ENCODE measurements around the gene FETUB. TPM values are rescaled to one million over a fixed set of nuclear protein-coding genes. Genes with fewer than 3 reads are reported as not detected.
A peak's percentile ranks its signal among the peaks of the same experiment; 100 is the strongest.
"Not testable (repeated sequence)": the region's sequence is repeated elsewhere in the genome, so short reads cannot be mapped to it uniquely, and the experiment has no call there.

FETUB gene
- total RNA-seq, 1 experiment from 2014 or later, result not detected

DNA sequence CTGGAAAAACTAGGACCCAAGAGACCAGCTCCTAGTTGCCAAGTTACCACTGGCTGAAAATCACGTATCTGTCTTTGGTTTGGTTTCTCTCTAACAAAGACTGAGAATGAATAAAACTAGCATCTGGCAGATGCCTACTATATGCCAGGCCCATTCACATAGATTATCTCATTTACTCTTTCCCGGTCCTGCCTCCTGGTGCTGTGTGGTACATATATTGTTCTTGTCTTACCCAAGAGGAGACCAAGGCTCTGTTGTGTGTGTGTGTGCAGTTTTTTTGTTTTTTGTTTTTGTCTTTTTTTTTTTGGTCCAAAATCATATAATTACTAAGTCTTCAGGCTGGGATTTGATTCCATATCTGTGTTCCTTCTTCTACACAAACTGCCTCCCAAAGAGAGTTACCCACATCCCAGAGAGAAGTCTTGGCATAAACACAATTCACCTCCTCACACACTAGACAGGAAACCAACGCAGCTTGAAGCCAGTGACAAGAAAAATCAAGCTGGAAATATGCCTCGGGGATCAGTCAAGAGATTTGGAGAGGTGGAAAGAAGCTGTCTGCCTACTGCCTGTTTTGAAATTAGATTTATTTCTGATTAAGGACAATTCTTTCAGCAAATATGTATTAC lies 26.4 kb upstream of the FETUB start:
- no peak for DNase-seq (ENCODE audit: low read depth)

DNA sequence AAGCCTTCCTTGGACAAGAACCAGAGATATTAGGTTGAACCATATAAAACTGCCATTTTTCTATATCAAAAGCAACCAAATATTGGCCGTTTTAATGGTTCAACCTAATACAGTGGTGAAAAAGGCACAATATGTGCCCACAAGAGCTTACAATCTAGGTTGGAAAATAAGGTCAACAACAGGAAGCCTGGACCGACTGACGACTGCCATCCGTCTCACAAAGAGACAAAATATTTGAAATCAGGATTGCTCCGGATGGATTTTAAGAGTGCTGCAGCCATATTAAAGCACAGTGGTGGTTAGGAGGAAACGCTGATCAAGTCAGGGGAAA lies 26.0 kb upstream of the FETUB start:
- no peak for DNase-seq (ENCODE audit: low read depth)

DNA sequence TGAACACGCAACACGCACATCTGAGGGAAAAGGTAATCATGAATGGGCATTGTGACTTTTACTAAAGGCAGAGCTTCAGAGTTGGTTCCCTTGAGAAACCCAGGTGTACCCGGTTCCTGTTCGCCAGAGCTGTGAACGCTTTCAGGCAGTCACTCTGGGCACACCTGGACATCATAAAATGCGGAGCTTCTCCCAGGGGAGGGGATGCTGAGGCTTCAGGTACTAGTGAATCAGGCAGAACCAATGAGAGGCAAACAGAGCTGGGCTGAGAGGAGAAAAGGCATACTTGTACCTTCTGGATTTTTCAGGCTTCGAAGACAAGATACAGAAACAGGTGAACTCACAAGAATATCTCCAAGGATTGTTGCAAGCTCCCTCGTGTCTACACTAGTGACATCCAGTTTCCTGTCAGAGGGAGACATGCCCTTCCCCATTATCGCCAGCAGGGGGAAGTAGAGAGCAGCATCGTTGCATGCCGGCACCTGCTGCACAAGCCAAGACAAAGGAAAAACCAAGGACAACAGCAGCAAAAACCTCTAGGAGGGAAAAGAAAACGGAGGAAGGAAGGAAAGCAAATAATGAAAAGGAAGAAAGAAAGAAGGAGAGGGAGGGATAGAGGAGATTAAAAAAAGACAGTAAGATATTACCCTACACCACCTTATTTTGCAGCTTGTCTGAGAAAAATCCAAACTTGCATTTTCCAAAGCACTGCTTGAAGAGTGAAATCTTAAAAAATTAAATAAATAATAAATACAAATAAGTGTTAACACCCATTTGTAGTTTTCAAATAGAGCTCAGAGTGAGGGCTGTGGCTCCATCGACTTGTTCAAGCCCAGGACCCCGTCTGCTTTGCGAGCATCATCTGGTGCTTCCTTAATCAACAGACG lies 25.4 kb upstream of the FETUB start:
- DNase-seq (ENCODE audit: low read depth), result peak; percentile 63

DNA sequence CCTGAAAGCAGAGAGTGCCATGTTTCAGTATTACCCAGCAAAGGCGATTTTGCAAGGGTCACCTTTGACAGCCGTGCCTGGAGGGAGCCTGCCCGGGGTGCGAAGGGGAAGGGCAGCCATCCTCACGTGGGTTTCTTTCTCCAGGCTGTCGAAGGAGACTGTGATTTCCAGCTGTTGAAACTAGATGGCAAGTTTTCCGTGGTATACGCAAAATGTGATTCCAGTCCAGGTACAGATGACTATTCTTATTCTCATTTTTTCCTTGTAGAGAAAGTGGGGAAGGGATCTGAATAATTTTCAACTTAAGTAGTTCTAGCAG lies 23.9 kb upstream of the FETUB start:
- no peak for DNase-seq (ENCODE audit: low read depth)

DNA sequence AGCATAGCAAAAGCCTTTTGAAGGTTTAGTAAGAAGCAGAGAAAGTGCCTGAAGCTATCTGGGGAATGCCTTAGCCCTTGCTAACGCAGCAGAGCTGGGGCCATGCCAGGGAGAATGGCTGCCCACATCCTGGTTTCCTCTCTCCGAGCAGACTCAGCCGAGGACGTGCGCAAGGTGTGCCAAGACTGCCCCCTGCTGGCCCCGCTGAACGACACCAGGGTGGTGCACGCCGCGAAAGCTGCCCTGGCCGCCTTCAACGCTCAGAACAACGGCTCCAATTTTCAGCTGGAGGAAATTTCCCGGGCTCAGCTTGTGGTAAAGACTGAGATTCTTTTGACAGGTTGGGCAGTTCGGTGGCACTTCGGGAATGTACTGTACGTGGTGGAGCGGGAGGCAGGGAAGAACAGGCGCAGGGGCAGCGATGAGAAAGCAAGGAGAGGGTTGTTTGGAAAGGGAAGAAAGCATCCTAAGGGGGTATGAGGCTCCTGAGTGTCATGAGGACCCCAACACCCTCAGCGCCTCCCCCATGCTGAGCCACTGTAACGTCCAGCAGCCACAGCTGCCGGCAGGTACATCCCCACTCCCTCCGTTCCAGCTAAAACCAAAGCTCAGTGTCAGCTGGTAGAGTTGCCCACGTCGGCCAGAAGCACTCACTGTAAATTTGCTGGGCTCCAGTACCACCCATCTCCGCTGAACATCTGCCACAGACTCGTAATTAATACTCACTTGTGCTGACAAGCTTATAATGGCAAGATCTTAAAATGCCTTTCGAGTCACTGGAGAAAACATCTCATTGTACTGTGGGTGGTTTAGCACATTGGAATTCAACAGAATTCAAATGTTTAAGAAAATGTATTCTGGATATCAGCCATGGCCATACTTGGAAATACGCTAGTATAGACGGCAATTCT lies 22.9 kb upstream of the FETUB start:
- DNase-seq (ENCODE audit: low read depth), result peak; percentile 98

DNA sequence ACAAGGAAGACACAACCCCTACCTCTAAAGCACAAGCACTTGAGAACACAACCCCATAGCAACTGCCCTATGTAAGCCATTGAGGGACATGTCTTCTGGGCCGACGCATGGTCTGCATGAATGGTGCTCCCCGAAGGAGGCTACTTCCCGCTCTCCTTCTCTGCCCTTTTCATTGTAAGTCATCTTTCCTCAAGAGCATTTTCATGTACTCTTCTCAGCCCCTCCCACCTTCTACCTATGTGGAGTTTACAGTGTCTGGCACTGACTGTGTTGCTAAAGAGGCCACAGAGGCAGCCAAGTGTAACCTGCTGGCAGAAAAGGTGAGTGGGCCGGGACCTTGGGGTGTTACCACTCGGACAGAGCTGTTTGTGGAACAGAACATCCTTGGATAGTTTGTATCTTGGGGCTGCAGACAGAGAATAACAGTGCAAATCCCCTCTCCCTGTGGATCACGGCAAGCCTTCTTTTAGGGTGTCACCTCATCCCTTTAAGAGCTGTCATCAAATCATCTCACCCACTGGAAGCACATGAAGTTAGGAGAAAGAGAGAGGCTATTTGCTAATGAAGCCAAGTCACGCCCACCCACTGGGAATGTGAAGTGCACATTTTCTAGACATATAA lies 21.8 kb upstream of the FETUB start:
- no peak for DNase-seq (ENCODE audit: low read depth)

DNA sequence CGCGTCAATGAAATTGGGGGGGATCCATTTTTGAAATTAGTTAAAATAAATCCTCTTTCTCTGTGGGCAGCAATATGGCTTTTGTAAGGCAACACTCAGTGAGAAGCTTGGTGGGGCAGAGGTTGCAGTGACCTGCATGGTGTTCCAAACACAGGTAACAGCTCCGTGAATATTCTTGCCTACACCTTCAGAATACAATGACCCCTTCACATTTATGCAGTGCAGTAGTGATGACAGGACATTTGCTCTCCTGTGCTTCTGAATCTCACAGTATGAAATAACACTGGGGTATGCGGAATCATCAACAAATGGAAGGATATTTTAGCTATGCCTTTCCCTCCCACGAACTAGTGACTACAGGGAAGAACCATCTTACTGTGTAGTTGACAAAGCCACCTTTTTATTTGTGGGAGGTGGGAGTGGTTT lies 20.4 kb upstream of the FETUB start:
- no peak for DNase-seq (ENCODE audit: low read depth)

DNA sequence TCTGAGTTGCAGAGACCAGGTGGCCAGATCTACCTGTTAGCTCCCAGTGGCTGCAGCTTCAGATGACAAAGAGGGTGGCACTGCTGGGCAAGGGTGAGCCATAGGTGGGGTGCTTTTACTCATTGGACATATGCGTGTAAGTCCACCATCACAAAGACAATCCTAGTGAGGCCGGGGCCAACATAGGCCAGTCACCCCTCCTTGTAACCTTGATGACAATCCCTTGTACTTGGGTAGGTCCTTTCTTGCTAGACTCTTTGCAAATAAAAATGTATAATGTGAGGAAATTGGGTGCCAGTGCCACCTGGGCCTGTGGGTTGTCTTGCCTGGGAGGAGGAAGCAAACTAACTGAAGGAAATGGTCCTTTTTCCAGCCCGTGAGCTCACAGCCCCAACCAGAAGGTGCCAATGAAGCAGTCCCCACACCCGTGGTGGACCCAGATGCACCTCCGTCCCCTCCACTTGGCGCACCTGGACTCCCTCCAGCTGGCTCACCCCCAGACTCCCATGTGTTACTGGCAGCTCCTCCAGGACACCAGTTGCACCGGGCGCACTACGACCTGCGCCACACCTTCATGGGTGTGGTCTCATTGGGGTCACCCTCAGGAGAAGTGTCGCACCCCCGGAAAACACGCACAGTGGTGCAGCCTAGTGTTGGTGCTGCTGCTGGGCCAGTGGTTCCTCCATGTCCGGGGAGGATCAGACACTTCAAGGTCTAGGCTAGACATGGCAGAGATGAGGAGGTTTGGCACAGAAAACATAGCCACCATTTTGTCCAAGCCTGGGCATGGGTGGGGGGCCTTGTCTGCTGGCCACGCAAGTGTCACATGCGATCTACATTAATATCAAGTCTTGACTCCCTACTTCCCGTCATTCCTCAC lies 19.7 kb upstream of the FETUB start:
- no peak for DNase-seq (ENCODE audit: low read depth)

DNA sequence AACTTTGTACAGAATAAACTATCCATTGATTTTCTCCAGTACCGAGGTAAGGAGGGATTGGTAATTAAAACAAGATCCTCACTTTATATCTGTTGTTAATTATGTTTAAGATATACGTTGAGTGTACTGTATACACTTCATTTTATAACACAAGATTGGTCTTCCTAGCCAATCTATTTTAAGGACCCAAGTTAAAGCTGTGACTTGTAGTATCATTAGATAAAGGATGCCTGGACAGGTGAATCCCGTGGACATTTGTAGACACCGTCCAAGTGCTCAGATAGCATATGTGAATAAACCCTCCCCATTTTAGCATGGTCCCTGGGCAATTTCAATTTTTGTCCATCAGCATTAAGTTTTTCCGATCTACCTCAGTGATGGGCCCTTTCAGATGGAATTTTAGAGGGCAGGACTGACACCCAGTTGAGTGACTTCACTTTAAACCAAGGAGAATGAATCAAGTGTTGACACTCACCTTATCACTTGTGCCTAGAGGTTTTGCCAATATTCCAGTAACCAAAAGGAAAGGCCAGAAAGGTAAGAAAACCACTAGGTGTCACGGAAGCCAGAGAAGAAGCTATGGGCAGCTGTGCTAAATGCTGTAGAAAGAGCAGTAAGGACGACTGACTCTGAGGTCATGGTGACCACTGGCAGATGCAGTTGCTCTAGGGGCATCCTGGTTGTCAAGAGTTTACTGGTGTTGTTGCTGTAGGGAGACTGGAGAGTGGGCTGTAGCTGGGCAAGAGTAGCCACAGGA lies 18.1 kb upstream of the FETUB start:
- DNase-seq (ENCODE audit: low read depth), result no peak

DNA sequence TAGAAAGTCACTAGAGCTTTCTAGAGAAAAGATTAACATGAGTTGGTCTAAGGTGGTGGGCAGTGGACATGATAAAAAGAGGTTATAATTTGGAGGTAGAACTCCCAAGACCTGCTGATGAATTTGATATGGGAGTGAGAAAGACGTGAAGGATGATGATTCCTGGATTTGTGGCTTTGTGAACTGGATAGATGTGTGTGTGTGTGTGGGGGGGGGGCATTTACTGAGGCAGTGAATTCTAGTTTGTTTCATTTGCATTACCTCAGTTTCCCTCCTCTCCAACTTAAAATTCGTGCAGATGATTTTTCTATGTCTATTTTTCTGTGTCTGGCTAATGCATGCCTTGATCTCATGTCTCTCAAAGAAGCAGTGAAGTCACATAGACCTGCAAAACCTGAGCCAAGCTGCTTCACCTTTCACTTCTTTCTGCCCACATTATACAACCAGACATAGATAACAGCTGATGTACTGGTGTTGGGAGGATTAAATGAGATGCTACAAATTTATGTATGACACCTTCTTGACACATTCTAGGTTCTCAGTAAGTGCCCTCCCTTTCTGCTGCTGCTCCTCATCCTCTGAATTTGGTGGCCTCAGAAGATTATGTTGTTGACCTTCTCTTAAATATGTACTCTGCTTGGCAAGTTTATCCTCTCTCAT lies 17.4 kb upstream of the FETUB start:
- no peak for DNase-seq (ENCODE audit: low read depth)

DNA sequence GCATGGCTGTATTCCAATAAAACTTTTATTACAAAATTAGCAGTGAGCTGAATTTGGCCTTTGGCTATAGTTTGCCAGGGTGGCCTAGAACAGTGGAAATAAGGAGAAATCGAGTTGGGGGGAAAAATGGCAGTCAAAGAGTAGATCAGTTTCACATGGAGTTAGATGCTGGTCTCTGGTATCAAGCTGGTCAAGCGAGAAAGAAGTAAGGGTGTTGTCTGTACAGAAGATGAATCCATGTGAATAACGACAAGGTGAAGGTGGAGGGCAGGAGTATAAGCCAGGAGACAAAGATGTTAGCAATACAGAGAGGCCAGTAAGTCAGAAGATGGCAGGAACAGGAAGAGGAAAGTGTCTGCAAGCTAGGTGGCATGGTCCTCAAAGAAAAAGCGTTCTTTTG lies 15.6 kb upstream of the FETUB start:
- DNase-seq (ENCODE audit: low read depth), result no peak

DNA sequence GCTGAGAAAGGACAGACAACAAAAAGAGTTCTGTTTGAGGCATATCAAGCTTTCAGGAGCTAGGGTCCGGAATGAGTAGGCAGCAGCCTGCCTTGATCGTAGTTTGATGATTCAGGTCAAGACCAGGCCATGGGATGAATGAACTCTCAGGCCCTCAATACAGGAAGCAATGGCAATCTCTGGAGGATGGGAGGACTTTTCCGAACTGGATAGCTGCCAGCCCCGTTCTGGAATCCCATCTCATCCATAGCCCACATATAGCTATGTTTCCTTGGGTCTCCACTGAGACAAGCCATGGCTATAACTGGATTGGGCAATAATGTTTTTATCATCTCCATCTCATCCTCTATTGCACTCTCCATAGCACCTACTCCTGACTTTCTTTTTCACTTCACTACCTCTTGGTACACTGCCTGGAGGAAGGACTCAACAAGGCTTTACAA lies 14.6 kb upstream of the FETUB start:
- DNase-seq (ENCODE audit: low read depth), result no peak

DNA sequence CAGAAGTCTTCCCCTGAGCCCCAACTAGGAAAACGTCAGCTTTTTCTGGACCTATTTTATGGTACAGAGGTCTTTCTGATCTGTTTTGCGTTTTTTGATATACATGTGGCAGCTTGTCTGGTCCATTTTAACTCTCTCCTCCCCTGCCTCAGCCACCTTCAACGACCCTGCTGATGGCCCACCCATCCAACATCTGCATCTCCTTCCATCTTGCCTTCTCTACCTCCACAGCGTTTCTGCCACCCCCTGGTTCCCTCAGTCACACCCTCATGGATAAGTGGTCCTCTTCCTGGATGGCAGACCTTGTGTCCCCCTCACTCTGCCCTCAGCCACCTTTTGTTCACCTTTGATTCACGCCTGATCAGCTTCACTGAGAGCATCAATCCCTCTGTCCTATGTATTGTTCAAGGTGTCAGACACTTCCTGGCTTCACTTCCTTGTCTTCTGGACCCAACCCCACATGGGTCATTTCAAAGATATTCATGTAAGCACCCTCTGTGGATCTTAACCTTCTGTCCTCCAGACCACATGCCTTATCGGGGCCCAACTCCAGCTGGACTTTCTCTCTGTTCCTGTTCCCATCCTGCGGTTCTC lies 13.8 kb upstream of the FETUB start:
- no peak for DNase-seq (ENCODE audit: low read depth)

DNA sequence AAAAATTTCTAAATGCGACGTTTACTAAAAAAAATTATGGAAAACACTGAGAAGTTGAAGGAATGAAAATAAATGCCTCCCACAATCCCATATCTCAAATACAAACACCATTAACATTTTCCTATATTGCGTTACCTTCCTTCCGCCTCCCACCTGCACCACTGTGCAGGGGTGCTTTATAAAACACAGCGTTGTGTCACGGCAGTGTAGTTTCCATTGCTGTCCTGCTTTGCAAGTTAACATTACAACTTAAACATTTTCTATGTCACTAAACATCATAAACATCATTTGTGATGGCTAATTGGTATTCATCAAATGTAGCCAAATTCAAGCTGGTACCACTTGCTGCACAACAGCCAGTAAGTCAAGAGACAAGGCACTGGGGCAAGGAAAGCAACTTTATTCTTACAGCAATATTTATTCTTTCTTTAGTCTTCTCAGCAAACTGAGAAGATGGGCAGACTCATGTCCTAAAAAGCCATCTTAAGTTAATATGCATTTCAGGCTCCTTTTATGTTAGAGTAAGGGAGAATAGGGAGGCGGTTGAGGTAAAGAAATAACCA lies 12.3 kb upstream of the FETUB start:
- DNase-seq (ENCODE audit: low read depth), result no peak

DNA sequence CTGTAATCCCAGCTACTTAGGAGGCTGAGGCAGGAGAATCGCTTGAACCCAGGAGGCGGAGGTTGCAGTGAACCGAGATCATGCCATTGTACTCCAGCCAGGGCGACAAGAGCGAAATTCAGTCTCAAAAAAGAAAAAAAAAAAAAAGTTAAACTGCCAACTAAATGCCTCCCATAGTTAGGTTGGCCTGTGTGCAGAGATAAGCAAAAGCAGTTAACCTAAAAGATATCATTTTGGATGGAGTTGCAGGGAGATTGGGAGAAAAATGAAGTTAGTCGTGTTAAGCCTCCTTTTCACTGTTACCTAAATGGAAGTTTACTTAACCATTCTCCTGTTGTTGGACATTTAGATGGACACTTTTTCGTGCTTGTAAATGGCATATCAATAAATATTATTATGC lies 11.4 kb upstream of the FETUB start:
- DNase-seq (ENCODE audit: low read depth), result no peak

DNA sequence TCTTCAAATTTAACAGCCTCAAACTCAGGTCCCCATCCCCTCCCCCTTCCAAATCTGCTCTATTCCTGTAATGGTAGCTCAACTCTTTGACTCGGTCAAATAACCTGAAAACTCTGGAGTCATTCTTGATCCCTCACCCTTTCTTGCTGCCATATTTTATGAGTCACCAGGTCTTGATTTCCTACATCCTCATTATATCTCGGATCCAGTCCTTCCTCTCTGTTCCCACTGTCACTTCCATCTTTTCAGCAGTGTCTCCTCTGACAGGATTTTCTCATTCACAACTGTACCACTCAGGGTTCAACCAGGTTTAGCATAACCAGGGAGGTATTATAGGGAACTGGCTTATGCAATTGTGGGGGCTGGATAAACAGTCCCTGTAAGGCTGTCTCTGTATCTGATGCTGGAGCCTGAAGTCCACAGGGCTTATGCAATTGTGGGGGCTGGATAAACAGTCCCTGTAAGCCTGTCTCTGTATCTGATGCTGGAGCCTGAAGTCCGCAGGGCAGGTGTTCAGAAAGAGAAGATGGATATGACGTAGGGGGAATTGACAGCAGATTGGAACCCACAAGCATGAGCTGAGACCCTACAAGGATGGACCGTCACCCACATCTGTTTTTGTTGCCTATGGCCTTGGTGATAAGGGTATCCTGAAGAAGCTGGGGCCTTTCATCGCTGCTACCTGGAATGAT lies 9.1 kb upstream of the FETUB start:
- DNase-seq (ENCODE audit: low read depth), result no peak

DNA sequence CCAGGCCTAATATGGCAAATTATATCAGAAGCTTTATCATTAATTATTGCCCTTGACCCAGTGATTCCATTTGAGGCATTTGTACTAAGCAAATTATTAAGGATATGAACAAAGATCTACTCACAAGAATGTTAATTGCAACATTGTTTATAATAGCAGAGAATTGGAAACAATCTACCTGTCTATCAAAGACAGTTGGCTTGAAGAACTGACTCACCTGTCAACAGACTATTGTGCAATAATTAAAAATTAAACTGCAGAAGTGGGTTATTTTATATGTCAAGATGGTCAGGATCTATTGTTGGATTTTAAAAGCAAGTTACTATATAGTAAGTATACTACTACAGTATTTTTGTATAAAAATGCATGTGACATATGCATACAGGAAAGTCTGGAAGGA lies 6.7 kb upstream of the FETUB start:
- no peak for DNase-seq (ENCODE audit: low read depth)

DNA sequence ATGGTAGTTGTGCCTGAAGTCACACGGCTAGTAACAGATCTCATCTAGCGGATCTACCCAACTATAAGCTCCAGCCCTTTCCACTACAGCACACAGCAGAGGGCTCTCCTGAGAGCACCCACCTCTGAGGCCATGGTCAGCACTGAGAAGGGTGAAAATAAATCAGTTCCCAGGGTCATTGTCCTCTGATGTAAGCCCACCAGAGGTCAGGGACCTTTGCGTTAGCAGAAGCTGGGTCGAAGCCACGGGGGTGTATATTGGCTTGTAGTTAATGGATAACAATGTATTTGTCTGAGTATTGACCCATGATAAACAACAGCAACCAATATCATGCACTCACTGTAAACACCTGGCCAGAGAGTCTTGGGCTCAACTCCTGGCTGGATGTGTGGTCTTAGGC lies 6.0 kb upstream of the FETUB start:
- DNase-seq (ENCODE audit: low read depth), result not testable (repeated sequence)

All from RPMI7951 (cell line).